ENCODE data around the gene ATXN10. TPM values are rescaled to one million over a fixed set of nuclear protein-coding genes. Genes with fewer than 3 reads are reported as not detected.

ATXN10 gene
- total RNA-seq, 1 experiment from 2014 or later = 210 TPM

Small RNAs within 50 kb of the gene (small RNA-seq; reads per million reads assigned to genes)
- 0.47 reads per million, percentile 8 among the genes with 10 or more reads in this experiment for gene MIR4762
- gene RNU6-1161P = not detected

Other genes with a start within 250 kb of the ATXN10 start
- not detected in 2 replicates for gene FBLN1, start 169.0 kb upstream of the ATXN10 start, total RNA-seq (2014; rRNA removed; shearing (Covaris generic); ENCODE audit: low replicate concordance)